Renal cortical epithelial cell (primary cell): ENCODE measurements around the gene EDC3. TPM values are rescaled to one million over a fixed set of nuclear protein-coding genes. Genes with fewer than 3 reads are reported as not detected.
A peak's percentile ranks its signal among the peaks of the same experiment; 100 is the strongest.
"Not testable (repeated sequence)": the region's sequence is repeated elsewhere in the genome, so short reads cannot be mapped to it uniquely, and the experiment has no call there.

ENCODE experiments used
- DNase-seq: peaks from one replicate; pipeline ENCODE4 v3.0.0-alpha.2; 2011; ENCODE audit warnings: low read depth
- total RNA-seq: library from RNA; depleted of rRNA; stranded (reverse); fragments of >200 nt; gene quantifications from 2 replicates; pipeline ENCODE4 v1.2.3, GENCODE V29; 2014

Gene EDC3
- total RNA-seq, 1 donor from 2014 or later, result 16.5 TPM

- peak; percentile 87 for DNase-seq
Measured at GRCh38 chr15:74653426-74654102, 42.3 kb downstream of the EDC3 start.

GRCh38 chr15:74651242-74651741 lies 44.5 kb downstream of the EDC3 start:
- DNase-seq, result peak; percentile 93

- DNase-seq, result no peak
Measured at GRCh38 chr15:74648051-74648842, 47.6 kb downstream of the EDC3 start.

- DNase-seq, result no peak
Measured at GRCh38 chr15:74646480-74646879, 49.3 kb downstream of the EDC3 start.

- no peak for DNase-seq
Measured at GRCh38 chr15:74643665-74644204, 52.1 kb downstream of the EDC3 start.

- peak; percentile 21 for DNase-seq
Measured at GRCh38 chr15:74642734-74643664, 52.8 kb downstream of the EDC3 start.

GRCh38 chr15:74642348-74642733 lies 53.5 kb downstream of the EDC3 start:
- DNase-seq, result peak; percentile 31

- DNase-seq, result no peak
Measured at GRCh38 chr15:74641151-74641550, 54.7 kb downstream of the EDC3 start.

- no peak for DNase-seq
Measured at GRCh38 chr15:74636984-74637383, 58.8 kb downstream of the EDC3 start.

GRCh38 chr15:74635228-74635627 lies 60.6 kb downstream of the EDC3 start:
- peak; percentile 40 for DNase-seq

GRCh38 chr15:74633781-74634180 lies 62.0 kb downstream of the EDC3 start:
- DNase-seq, result no peak

- DNase-seq, result no peak
Measured at GRCh38 chr15:74632601-74633000, 63.2 kb downstream of the EDC3 start.

GRCh38 chr15:74631935-74632560 lies 63.8 kb downstream of the EDC3 start:
- DNase-seq, result peak; percentile 25

- no peak for DNase-seq
Measured at GRCh38 chr15:74631408-74631807, 64.4 kb downstream of the EDC3 start.

GRCh38 chr15:74631087-74631385 lies 64.8 kb downstream of the EDC3 start:
- DNase-seq, result no peak

GRCh38 chr15:74630284-74631086 lies 65.3 kb downstream of the EDC3 start:
- DNase-seq, result no peak

- not testable (repeated sequence) for DNase-seq
Measured at GRCh38 chr15:74629696-74630095, 66.1 kb downstream of the EDC3 start.

- DNase-seq, result no peak
Measured at GRCh38 chr15:74628949-74629348, 66.9 kb downstream of the EDC3 start.

- no peak for DNase-seq
Measured at GRCh38 chr15:74628199-74628598, 67.6 kb downstream of the EDC3 start.

GRCh38 chr15:74627766-74628165 lies 68.1 kb downstream of the EDC3 start:
- DNase-seq, result no peak
